NOMO-1 (cell line): ENCODE results near the gene MYO7A.

Source experiments
- DNase-seq, 2 experiments: peaks; one replicate each; lab custom pipeline; 2025; ENCODE audit not compliant: unreplicated experiment in 2 of 2; lab: John Stamatoyannopoulos, UW

The MYO7A gene

DNA sequence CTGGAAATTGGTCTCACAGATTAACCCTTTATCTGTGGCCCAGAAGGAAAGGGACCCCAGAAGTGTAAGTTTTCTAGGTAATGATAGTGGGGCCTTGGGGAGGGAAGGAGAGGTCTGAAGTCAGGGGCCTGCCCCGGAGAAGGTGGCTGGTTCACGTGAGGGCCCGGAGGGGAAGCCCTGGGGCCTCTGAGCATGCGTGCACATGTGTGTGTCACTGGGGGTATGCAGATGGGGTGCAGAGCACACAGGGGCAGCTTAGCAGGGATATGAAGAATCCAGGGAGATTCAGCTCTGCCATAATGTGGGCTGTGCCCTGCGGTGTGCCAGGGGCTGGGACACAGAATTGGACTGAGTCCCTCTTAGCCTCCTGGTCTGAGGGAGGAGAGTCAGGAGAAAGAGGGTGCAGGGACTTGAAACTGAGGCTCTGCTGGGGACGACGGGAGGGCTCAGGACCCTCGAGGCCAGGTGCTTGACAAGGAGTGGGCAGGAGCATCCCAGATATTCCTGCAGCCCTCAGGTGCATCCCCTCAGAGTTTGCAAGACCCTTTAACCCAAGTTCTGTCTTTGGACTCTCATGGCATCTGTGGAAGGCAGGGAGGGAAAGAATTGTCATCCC, 15.5 kb downstream of the MYO7A start:
- DNase-seq: no peak

- no peak for DNase-seq
Observed at GRCh38 chr11:77144196-77144856, 16.3 kb downstream of the MYO7A start.

DNA sequence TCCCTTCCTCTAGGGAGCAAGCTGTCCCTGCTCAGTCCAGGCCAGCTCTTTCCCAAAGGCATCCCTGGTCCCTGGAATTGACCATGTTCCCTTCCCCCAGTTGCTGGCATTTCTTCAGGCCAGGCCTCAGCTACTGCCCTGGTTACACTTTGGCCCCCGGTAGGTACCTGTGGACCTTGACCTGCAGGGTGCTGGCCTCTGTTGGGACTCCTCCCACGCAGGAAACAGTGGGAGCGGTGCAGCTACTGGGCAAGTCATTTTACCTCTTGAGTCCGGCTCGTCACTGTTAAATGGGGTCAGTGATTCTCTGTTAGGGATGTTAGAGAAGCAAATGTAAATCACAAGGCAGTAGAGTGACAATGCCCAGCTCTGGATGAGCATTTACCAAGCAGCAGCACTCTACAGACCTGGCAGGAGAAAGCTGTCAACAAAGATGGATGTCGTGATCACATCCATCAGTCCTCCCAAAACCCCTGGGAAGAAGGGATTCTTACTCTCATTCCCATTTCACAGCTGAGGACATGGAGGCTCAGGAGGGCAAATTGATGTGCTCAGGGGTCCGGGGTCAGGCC, 16.9 kb downstream of the MYO7A start:
- no peak for DNase-seq

DNA sequence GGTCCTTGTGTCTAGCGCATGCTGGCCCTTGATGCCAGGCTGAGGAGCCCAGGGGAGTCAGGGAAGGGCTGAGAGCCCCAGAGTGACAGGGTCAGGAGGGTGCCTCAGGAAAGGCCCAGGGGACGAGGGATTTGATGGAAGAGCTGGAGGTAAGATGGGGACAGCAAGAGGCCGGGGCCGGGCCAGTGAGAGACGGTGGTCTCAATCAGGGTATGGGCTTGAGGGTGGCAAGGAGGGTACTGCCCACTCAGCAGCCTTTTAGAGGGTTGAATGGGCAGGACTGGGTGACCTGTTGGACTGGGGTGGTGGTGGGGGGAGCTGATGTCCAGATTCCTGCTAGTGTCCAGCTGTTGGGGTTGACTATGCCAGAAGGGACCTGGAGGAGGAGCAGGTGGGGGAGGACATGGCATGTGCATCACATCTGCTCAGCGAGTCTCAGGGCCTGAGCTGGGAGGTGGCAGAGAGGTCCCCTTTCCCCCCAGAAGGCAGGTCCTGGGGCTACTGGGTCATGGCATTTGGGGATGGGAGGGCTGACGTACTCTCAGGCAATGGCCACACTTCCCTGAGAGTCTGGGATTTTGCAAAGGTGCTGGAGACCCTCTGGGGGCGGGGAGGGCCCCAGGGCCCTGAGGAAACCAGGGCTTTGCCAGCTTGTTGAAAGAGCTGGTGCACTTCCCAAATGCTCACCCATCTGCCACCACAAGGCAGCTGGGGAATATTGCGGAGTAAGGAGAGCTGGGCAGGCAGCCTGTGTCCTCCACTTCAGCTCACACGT, 18.4 kb downstream of the MYO7A start:
- DNase-seq: no peak

DNA sequence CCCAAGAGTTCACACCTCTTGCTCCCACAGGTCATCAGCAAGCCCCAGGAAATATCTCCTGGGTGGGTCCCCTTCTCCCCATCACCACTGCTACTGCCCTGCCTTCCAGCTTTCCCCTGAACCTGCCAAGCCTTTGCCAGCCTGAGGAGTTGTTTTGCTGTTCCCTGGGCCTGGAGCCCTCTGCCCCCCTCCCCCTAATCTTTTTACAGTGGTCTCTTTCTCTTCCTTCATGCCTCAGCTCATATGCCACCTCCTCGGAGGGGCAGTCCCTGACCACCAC, 18.9 kb downstream of the MYO7A start:
- DNase-seq: no peak

DNA sequence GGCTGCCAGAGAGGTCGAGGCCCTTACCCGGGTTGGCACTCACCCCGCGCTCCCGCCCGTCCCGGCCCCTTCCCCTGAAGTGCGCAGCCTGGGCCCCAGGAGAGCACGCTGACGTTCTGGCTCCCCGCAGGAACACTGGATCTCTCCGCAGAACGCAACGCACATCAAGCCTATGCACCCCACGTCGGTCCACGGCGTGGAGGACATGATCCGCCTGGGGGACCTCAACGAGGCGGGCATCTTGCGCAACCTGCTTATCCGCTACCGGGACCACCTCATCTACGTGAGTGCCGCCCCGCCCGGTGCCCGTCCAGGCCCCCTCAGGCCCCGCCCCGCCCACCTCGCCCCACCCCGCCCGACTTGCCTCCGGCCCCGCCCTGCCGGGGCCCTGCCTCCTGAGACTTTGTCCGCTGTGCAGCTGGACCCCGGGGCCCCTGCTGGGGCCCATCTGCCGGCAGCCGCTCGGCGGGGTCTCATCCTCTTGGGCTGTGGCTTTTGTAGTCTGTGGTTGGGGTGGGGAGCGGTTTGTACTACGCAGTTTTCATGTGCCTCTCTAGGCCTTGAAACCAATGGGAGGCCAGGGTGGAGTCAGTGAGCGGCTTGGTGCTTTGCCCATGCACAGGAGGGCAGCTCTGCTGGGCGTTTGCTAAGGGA, 19.7 kb downstream of the MYO7A start:
- peak; percentile 24 to 63 for DNase-seq

- DNase-seq: no peak
Observed at GRCh38 chr11:77148963-77149715, 21.1 kb downstream of the MYO7A start.

DNA sequence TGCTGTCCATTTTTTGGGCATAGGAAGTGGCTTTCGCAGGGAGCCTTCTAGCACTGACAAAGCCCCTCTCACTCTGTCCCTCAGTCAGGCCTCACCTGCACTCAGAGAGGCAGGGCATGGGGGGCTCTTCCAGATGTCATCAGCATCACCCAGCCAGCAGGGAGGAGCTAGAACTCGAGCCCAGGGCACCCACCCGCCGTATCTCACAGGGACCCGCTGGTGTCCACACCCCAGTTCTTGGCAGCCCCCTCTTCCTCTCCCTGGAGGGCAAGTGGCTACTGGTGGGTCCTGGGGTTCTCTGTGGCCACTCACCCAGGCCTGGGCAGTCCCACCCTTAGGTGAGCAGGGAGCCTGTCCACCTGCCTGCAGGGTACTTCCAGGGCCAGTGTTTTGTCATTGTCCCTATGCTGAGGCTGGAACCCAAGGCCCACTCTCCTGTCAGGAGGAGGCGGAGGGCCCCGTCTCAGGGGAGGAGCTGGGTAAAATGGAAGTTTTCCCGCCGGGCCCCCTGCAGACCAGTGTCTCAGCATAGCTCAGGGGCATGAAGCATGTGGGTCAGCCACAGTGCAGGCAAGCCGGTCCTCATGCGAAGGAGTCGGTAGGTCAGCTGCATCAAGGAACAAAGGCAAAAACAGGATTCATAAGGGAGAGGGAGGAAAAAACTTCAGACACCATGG, 21.8 kb downstream of the MYO7A start:
- no peak for DNase-seq

GRCh38 chr11:77150836-77151235, 22.8 kb downstream of the MYO7A start:
- no peak for DNase-seq

GRCh38 chr11:77151804-77152509, 23.9 kb downstream of the MYO7A start:
- DNase-seq: no peak

DNA sequence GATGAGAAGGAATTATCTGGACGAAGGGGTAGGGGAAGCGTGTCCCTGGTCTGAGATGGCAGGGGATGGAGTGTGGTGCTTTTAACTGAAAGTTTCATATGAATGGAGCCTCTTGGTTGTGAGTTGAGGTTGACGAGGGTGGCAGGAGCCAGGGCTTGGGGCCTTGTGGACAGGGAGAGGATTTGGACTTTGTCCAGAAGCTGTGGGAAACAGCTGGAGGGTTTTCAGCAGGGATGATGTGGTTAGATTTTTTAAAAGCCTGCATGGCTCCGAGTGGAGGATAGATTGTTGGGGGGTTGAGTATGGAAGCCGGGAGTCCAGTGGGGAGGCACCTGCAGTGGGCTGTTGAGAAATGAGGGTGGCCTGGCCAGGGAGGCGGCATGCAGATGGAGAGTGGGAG, 24.8 kb downstream of the MYO7A start:
- DNase-seq: no peak

GRCh38 chr11:77153276-77154185, 25.5 kb downstream of the MYO7A start:
- no peak for DNase-seq

DNA sequence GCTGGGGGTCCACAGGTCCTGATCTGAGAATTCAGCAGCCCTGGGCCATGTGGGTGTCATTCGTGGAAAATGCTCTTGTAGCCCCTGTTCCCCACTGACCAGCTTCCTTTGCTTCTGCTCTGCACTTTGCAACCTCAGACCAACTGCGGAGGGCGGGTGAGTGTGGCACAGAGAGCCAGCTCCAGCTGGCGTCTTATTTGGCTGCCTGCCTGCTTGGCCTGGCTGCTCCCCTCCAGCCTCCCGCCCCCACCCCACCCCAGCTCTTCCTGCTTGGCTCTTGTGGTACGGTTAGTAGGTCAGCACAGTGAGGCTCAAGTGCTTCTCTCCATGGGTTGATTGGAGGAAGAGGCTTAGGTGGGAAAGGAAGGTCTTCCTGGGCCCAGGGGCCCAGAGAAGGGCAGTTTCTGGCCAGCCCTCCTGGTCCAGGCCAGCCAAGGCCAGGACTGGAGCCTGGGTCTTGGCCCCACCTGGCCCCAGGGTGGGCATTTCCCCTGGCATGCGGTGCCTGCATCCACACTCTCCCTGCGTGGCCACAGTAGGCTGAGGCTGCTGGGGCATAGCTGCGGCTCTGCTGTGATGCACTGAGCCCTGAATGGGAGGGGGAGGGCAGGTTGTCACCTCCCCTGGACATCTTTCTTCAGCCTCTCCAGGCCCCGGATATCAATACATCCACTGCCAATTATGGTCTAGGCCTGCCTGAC, 26.5 kb downstream of the MYO7A start:
- no peak for DNase-seq

DNA sequence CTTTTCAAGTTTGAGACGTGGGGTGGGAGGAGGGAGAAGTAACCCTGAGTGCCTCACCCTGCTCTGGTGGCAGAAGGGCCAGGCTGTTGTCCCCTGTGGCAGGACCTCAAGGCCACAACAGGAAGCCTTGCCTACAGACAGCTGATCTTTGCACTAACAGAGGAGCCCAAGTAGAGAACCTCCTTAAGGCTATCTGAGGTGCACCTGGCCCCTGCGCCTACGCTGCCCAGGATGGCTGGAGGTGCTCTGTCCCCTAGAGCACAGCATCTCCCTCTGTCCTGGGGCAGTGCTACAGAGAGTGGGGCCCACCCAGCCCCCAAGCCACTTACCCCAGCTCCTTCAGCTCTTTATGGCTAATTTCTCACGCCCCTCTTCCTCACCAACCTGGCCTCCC, 27.0 kb downstream of the MYO7A start:
- DNase-seq: no peak

- DNase-seq: no peak
Observed at GRCh38 chr11:77155556-77156130, 27.6 kb downstream of the MYO7A start.

DNA sequence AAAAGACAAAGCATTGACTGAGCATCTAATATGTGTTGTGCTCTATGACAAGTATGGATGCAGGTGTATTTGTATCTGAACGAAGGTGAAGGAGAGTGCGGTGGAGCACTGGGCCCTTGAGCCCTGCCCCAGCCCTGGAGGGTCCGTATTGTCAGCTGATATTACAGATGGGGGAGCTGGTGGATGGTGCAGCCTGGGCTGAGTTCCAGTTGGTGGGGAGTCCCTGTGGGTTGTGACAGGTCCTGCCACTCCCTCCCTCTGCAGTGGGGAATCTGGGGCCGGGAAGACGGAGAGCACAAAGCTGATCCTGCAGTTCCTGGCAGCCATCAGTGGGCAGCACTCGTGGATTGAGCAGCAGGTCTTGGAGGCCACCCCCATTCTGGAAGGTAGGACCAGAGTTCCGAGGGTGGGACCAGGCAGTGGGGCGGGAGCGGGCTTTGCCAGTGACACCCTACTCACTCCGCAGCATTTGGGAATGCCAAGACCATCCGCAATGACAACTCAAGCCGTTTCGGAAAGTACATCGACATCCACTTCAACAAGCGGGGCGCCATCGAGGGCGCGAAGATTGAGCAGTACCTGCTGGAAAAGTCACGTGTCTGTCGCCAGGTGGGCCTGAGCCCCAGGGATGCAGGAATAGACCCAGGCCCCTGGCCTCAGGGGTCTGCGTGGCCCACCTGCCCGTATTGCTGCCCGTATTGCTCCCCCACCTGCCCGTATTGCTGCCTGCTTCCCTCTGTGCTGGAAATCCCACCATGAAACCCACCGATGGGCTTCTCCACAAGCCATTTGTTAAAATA, 28.6 kb downstream of the MYO7A start:
- no peak for DNase-seq
